WTC11 (cell line): ENCODE results near the gene EXD3.

Experiments
- AFF4 ChIP-seq: sonication (generic); formaldehyde crosslinking; IDR thresholded peaks from 2 replicates; pipeline ENCODE4 v1.8.1; 2023; ENCODE audit warnings: mild to moderate bottlenecking, missing genetic modification reagents, borderline replicate concordance
- ATF2 ChIP-seq: sonication (generic); formaldehyde crosslinking; IDR thresholded peaks from 2 replicates; pipeline ENCODE4 v1.8.1; 2022; ENCODE audit warnings: low read depth, missing genetic modification reagents, borderline replicate concordance
- CREM ChIP-seq: sonication (generic); formaldehyde crosslinking; IDR thresholded peaks from 2 replicates; pipeline ENCODE4 v1.8.1; 2022; ENCODE audit warnings: mild to moderate bottlenecking, missing genetic modification reagents, moderate library complexity
- CTCF ChIP-seq: fragments of 200-600 bp; IDR thresholded peaks from 2 replicates; pipeline ENCODE4 v1.8.0; 2022; ENCODE audit warnings: antibody characterized with exemption
- MXD4 ChIP-seq: fragments of 250-450 bp; sonication (Bioruptor Pico); IDR thresholded peaks from 2 replicates; pipeline ENCODE4 v1.8.0; 2021; ENCODE audit warnings: mild to moderate bottlenecking, moderate library complexity, borderline replicate concordance
- ZNF121 ChIP-seq: sonication (generic); formaldehyde crosslinking; IDR thresholded peaks from 2 replicates; pipeline ENCODE4 v1.8.0; 2023; ENCODE audit warnings: missing genetic modification reagents
- ZNF317 ChIP-seq: sonication (generic); formaldehyde crosslinking; IDR thresholded peaks from 2 replicates; pipeline ENCODE4 v1.8.1; 2023; ENCODE audit warnings: low read depth, mild to moderate bottlenecking, moderate library complexity, missing genetic modification reagents, borderline replicate concordance

- TF ChIP-seq MXD4 (no peak), CTCF (no peak), ZNF317 (no peak), ZNF121 (CRISPR knock-in tag) (no peak), ATF2 (CRISPR knock-in tag) (no peak), CREM (CRISPR knock-in tag) (no peak), AFF4 (CRISPR knock-in tag) (no peak)
Measured at GRCh38 chr9:137410891-137411249, 12.1 kb downstream of the EXD3 start.
